ENCODE measurements around the gene SLC6A18. TPM values are rescaled to one million over a fixed set of nuclear protein-coding genes. Genes with fewer than 3 reads are reported as not detected.

Gene SLC6A18
- total RNA-seq, 1 donor from 2014 or later = not detected

GRCh38 chr5:1192971-1193590, 32.1 kb upstream of the SLC6A18 start:
- H3K36me3 Mint-ChIP-seq (ENCODE audit: insufficient read depth) = no peaks in the 10 kb centered on the region
- H3K27ac Mint-ChIP-seq = no peak overlapping the region
- no peaks in the 10 kb centered on the region for H3K27me3 Mint-ChIP-seq
- TF ChIP-seq CTCF (IDR thresholded peaks at IDR 0.05; ENCODE audit: unreplicated experiment) = no peak
- DNase-seq (ENCODE audit: low spot score, unreplicated experiment) = no peak
- H3K4me3 Mint-ChIP-seq (ENCODE audit: low read depth) = no peak overlapping the region
- H3K9me3 Mint-ChIP-seq (ENCODE audit: low read depth) = peaks cover 5% of the 10 kb centered on the region
- peaks cover 15% of the 10 kb centered on the region for H3K4me1 Mint-ChIP-seq (ENCODE audit: low read depth)

- peaks cover 5% of the 10 kb centered on the region for H3K9me3 Mint-ChIP-seq (ENCODE audit: low read depth)
- DNase-seq (ENCODE audit: low spot score, unreplicated experiment) = no peak
- H3K36me3 Mint-ChIP-seq (ENCODE audit: insufficient read depth) = no peaks in the 10 kb centered on the region
- no peak overlapping the region for H3K4me3 Mint-ChIP-seq (ENCODE audit: low read depth)
- no peak for TF ChIP-seq CTCF (IDR thresholded peaks at IDR 0.05; ENCODE audit: unreplicated experiment)
- H3K27ac Mint-ChIP-seq = no peak overlapping the region
- H3K4me1 Mint-ChIP-seq (ENCODE audit: low read depth) = peaks cover 12% of the 10 kb centered on the region
- no peaks in the 10 kb centered on the region for H3K27me3 Mint-ChIP-seq
Observed at GRCh38 chr5:1193591-1193985, 31.6 kb upstream of the SLC6A18 start.

DNA sequence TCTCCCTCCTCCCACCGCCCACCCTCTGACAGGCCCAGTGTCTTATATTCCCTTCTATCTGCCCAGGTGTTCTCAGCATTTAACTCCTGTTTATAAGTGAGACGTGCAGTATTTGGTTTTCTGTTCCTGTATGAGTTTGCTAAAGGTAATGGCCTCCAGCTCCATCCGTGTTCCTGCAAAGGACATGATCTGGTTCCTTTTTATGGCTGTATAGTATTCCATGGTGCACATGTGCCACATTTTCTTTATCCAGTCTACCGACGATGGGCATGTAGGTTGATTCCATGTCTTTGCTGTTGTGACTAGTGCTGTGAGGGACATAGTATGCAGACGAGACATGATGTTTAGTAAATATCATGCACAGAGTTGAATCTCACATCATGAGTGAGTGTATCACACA, 30.8 kb upstream of the SLC6A18 start:
- H3K9me3 Mint-ChIP-seq (ENCODE audit: low read depth) = peaks cover 5% of the 10 kb centered on the region
- DNase-seq (ENCODE audit: low spot score, unreplicated experiment) = no peak
- no peak overlapping the region for H3K27ac Mint-ChIP-seq
- H3K36me3 Mint-ChIP-seq (ENCODE audit: insufficient read depth) = no peaks in the 10 kb centered on the region
- peaks cover 8% of the 10 kb centered on the region for H3K4me1 Mint-ChIP-seq (ENCODE audit: low read depth)
- TF ChIP-seq CTCF (IDR thresholded peaks at IDR 0.05; ENCODE audit: unreplicated experiment) = no peak
- H3K27me3 Mint-ChIP-seq = no peaks in the 10 kb centered on the region
- no peak overlapping the region for H3K4me3 Mint-ChIP-seq (ENCODE audit: low read depth)

DNA sequence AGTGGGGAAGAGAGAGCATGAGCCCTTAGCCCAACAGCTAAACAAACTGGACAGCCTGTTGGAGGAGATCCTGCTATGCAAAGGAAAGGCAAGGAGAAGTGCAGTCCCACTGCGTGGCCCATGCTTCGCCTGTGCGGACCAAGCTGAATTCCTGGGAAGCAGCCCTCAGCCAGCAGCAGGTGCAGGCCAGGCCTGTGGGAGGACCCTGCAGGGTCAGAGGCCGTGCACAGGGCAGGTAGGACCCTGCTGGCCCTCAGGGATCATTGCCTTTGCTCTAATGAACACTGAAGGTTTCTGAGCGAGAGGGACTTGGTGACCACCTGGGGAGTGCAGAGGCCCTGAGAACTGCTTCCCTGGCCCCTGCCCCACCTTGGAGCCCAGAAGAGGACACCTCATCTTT, 29.7 kb upstream of the SLC6A18 start:
- H3K27me3 Mint-ChIP-seq = no peaks in the 10 kb centered on the region
- H3K9me3 Mint-ChIP-seq (ENCODE audit: low read depth) = peaks cover 5% of the 10 kb centered on the region
- peaks cover 7% of the 10 kb centered on the region for H3K4me1 Mint-ChIP-seq (ENCODE audit: low read depth)
- no peak overlapping the region for H3K27ac Mint-ChIP-seq
- no peak for DNase-seq (ENCODE audit: low spot score, unreplicated experiment)
- TF ChIP-seq CTCF (IDR thresholded peaks at IDR 0.05; ENCODE audit: unreplicated experiment) = no peak
- no peak overlapping the region for H3K4me3 Mint-ChIP-seq (ENCODE audit: low read depth)
- H3K36me3 Mint-ChIP-seq (ENCODE audit: insufficient read depth) = no peaks in the 10 kb centered on the region

GRCh38 chr5:1195916-1196315, 29.3 kb upstream of the SLC6A18 start:
- Mint-ChIP-seq H3K9me3 (ENCODE audit: low read depth) (peaks cover 5% of the 10 kb centered on the region), H3K4me3 (ENCODE audit: low read depth) (no peak overlapping the region), H3K27me3 (no peaks in the 10 kb centered on the region), H3K36me3 (ENCODE audit: insufficient read depth) (no peaks in the 10 kb centered on the region), H3K4me1 (ENCODE audit: low read depth) (peaks cover 6% of the 10 kb centered on the region), H3K27ac (no peak overlapping the region)
- TF ChIP-seq CTCF (IDR thresholded peaks at IDR 0.05; ENCODE audit: unreplicated experiment) = no peak
- DNase-seq (ENCODE audit: low spot score, unreplicated experiment) = no peak
